B cell (primary cell): ENCODE results near the gene TBCCD1. TPM values are rescaled to one million over a fixed set of nuclear protein-coding genes. Genes with fewer than 3 reads are reported as not detected.

Experiments
- ATAC-seq: fragments of 200-7000 bp; cut with Tn5 transposase; one replicate; pipeline ENCODE4 v1.10.0; 2021; ENCODE audit warnings: low read depth, mild to moderate bottlenecking, moderate number of reproducible peaks, moderate library complexity
- CTCF ChIA-PET: fragments of 350-600 bp; sonication (Branson Sonifier 250); formaldehyde crosslinking; loops from one replicate; lab custom pipeline; 2021; ENCODE audit warnings: antibody characterized with exemption, inconsistent platforms; lab: Charles Lee
- POLR2A ChIA-PET: fragments of 350-600 bp; sonication (Branson Sonifier 250); formaldehyde crosslinking; loops from one replicate; lab custom pipeline; 2021; ENCODE audit warnings: antibody characterized with exemption; lab: Charles Lee
- DNase-seq: peaks from one replicate; pipeline ENCODE4 v3.0.0; 2013
- H2AFZ ChIP-seq: 2 replicates; pipeline ENCODE4 v1.6.1; 2012; ENCODE audit warnings: mild to moderate bottlenecking, low read depth, low read length; ENCODE audit not compliant: insufficient read depth, poor library complexity, severe bottlenecking
- H3K27ac ChIP-seq, 2 donors: 1 replicate in 1 of 2; 2 replicates in 1 of 2; pipeline ENCODE4 v1.5.1; 2012 to 2013; ENCODE audit warnings: low read length in 2 of 2, mild to moderate bottlenecking in 2 of 2, moderate library complexity in 1 of 2
- H3K27me3 ChIP-seq, 4 experiments: fragments of 200-600 bp in 1 of 4; sonication (generic) in 1 of 4; replicated peaks in 1 of 4; 1 replicate in 2 of 4; 2 replicates in 2 of 4; pipeline versions ENCODE4 v1.6.1 to v1.7.0; 2013 to 2016; ENCODE audit warnings: low read length in 3 of 4, mild to moderate bottlenecking in 2 of 4, mixed read lengths in 1 of 4, moderate library complexity in 1 of 4; ENCODE audit not compliant: insufficient read depth in 4 of 4, control insufficient read depth in 3 of 4; ENCODE audit errors: control extremely low read depth in 1 of 4
- H3K36me3 ChIP-seq, 2 experiments: replicated peaks in 1 of 2; 1 replicate in 1 of 2; 2 replicates in 1 of 2; pipeline versions ENCODE4 v1.6.1 to v1.7.1; 2013; ENCODE audit warnings: low read length in 1 of 2; ENCODE audit not compliant: insufficient read depth in 2 of 2, control insufficient read depth in 1 of 2; ENCODE audit errors: control extremely low read depth in 1 of 2, extremely low read depth in 1 of 2
- H3K4me1 ChIP-seq, 2 donors: fragments of 200-600 bp in 1 of 2; sonication (generic) in 1 of 2; 1 replicate in 1 of 2; 2 replicates in 1 of 2; pipeline versions ENCODE4 v1.5.1 to v1.6.1; 2013 to 2017; ENCODE audit warnings: low read length in 2 of 2; ENCODE audit not compliant: control insufficient read depth in 2 of 2, insufficient read depth in 2 of 2
- H3K4me2 ChIP-seq: replicated peaks from 2 replicates; pipeline ENCODE3; 2012; ENCODE audit warnings: mild to moderate bottlenecking, low read depth, low read length; ENCODE audit not compliant: poor library complexity, severe bottlenecking
- H3K4me3 ChIP-seq, 5 experiments: fragments of 200-600 bp in 1 of 5; sonication (generic) in 1 of 5; 1 replicate in 3 of 5; 2 replicates in 2 of 5; pipeline versions ENCODE4 v1.5.1 to v1.7.0; 2011 to 2016; ENCODE audit warnings: low read length in 4 of 5, mild to moderate bottlenecking in 4 of 5, low read depth in 2 of 5, control low read depth in 1 of 5, moderate library complexity in 1 of 5; ENCODE audit not compliant: insufficient read depth in 1 of 5; ENCODE audit errors: control extremely low read depth in 1 of 5, extremely low read depth in 1 of 5
- H3K79me2 ChIP-seq: fragments of 200-600 bp; sonication (generic); one replicate; pipeline ENCODE4 v1.6.0; 2016; ENCODE audit warnings: low read length; ENCODE audit not compliant: control insufficient read depth, insufficient read depth
- H3K9ac ChIP-seq: fragments of 200-600 bp; sonication (generic); 2 replicates; pipeline ENCODE4 v1.6.1; 2017; ENCODE audit warnings: mild to moderate bottlenecking, low read length, moderate library complexity
- H3K9me3 ChIP-seq, 3 donors: one replicate each; pipeline versions ENCODE4 v1.6.1 to v1.7.1; 2013; ENCODE audit warnings: low read length in 2 of 3; ENCODE audit not compliant: control insufficient read depth in 2 of 3, insufficient read depth in 1 of 3; ENCODE audit errors: control extremely low read depth in 1 of 3
- H4K20me1 ChIP-seq: 2 replicates; pipeline ENCODE4 v1.6.0; 2012; ENCODE audit warnings: mild to moderate bottlenecking, low read length; ENCODE audit not compliant: insufficient read depth, control insufficient read depth, poor library complexity, severe bottlenecking
- H3K27ac Mint-ChIP-seq: one replicate; pipeline ENCODE4 v1.8.0; 2021; ENCODE audit warnings: mixed read lengths
- H3K27me3 Mint-ChIP-seq: one replicate; pipeline ENCODE4 v1.8.0; 2021; ENCODE audit warnings: mixed read lengths
- H3K4me1 Mint-ChIP-seq: one replicate; pipeline ENCODE4 v1.8.0; 2021; ENCODE audit warnings: mixed read lengths
- H3K4me3 Mint-ChIP-seq: one replicate; pipeline ENCODE4 v1.8.0; 2021; ENCODE audit warnings: mixed read lengths
- H3K9me3 Mint-ChIP-seq: one replicate; pipeline ENCODE4 v1.8.0; 2022; ENCODE audit warnings: mixed read lengths; ENCODE audit not compliant: insufficient read depth
- EZH2 ChIP-seq: IDR thresholded peaks from 2 replicates; pipeline ENCODE4 v1.6.1; 2012; ENCODE audit warnings: borderline replicate concordance, low read depth, mild to moderate bottlenecking, moderate library complexity, low read length; ENCODE audit not compliant: insufficient read depth, poor library complexity, severe bottlenecking
- WGBS: methylation state at CpG from one replicate; pipeline ENCODE4 v1.1.5; 2013; ENCODE audit warnings: missing lambda C conversion rate; ENCODE audit not compliant: insufficient coverage; 5-methylcytosine and 5-hydroxymethylcytosine counted together
- intact Hi-C: fragments of 100-400 bp; cut with micrococcal nuclease; formaldehyde crosslinking; loops from one replicate; pipeline ENCODE4 v1.10.0; 2022
- polyA plus RNA-seq: library from polyadenylated mRNA; depleted of rRNA; stranded (reverse); fragments of >200 nt; gene quantifications from 2 replicates; pipeline ENCODE4 v1.2.3, GENCODE V29; 2012
- total RNA-seq, 2 donors: library from RNA; stranded (reverse); fragments of 120-200 nt in 1 of 2; gene quantifications; 1 replicate in 1 of 2; 2 replicates in 1 of 2; pipeline versions ENCODE4 v1.2.3 to v1.2.4, GENCODE V29; 2013 to 2022
- TF ChIP-seq, protein P1 (sequence below): fragments of 200-600 bp; IDR thresholded peaks from one replicate; pipeline ENCODE4 v1.8.0; 2022; ENCODE audit warnings: antibody characterized with exemption, mild to moderate bottlenecking

TBCCD1 gene
- total and polyA plus RNA-seq, 2 donors (not counting 1 experiment from before 2014, with no cell fraction given): 15.9 to 17.3 TPM

DNA sequence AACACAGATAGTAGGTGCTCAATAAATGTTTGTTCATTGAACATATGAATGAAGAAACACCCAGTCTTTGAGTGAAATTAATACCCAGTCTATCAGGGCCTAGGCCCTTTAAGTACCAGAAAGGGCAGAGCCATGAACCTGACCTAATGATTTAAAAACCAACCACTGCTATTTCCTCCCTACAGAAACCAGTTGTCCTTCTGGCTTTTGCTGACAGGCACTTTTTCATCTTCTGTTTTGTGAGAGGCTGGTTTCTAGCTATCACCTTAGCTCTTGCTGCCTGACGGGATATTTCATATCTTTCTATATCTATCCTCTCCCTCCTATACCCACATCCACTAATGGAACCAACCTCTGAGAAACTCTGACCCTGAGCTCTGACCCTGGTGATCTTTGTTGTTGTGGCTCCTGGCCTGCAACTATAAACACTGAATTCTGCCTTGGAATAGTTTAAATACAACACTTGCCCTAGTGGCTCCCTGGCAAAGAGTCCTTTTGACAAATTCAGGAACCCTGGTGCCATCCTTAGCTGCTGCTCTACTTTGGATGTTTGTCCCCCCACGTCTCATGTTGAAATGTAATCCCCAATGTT lies 41.6 kb upstream of the TBCCD1 start:
- Histone ChIP-seq H3K79me2 (no peaks in the 10 kb centered on the region), H3K4me2 (no peak overlapping the region), H3K9me3 (no peaks in the 10 kb centered on the region), H3K27me3 (peaks cover 0 to 16% (median 4%) of the 10 kb centered on the region in 4 experiments), H4K20me1 (no peaks in the 10 kb centered on the region), H2AFZ (no peak overlapping the region), H3K9ac (no peak overlapping the region), H3K4me3 (no peak overlapping the region), H3K27ac (no peak overlapping the region), H3K4me1 (no peaks in the 10 kb centered on the region), H3K36me3 (no peaks in the 10 kb centered on the region)
- CTCF ChIA-PET: interaction anchor here (1.3 to 11.3 kb wide), 3 partner anchors 9 to 626 kb away, joined by 3 to 237 read pairs (median 13); no protein-coding TSS in a partner anchor
- H3K4me1 Mint-ChIP-seq: no peaks in the 10 kb centered on the region
- POLR2A ChIA-PET: no interaction called here
- peaks cover 26% of the 10 kb centered on the region for H3K27me3 Mint-ChIP-seq
- no peak overlapping the region for H3K27ac Mint-ChIP-seq
- TF ChIP-seq, protein P1, sequence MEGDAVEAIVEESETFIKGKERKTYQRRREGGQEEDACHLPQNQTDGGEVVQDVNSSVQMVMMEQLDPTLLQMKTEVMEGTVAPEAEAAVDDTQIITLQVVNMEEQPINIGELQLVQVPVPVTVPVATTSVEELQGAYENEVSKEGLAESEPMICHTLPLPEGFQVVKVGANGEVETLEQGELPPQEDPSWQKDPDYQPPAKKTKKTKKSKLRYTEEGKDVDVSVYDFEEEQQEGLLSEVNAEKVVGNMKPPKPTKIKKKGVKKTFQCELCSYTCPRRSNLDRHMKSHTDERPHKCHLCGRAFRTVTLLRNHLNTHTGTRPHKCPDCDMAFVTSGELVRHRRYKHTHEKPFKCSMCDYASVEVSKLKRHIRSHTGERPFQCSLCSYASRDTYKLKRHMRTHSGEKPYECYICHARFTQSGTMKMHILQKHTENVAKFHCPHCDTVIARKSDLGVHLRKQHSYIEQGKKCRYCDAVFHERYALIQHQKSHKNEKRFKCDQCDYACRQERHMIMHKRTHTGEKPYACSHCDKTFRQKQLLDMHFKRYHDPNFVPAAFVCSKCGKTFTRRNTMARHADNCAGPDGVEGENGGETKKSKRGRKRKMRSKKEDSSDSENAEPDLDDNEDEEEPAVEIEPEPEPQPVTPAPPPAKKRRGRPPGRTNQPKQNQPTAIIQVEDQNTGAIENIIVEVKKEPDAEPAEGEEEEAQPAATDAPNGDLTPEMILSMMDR: no peak
- no peak for TF ChIP-seq EZH2
- DNase-seq: no peak
- WGBS: 90% methylated on average over 2 of the region's 2 CpGs
- ATAC-seq: no peak
- H3K4me3 Mint-ChIP-seq: no peak overlapping the region
- intact Hi-C loops: no loop called here
- no peaks in the 10 kb centered on the region for H3K9me3 Mint-ChIP-seq
